Small intestine (tissue), 7 donors: ENCODE data around the gene VPS33A. TPM values are rescaled to one million over a fixed set of nuclear protein-coding genes. Genes with fewer than 3 reads are reported as not detected.
A peak's percentile ranks its signal among the peaks of the same experiment; 100 is the strongest.

ENCODE experiments used
- DNase-seq, 2 donors: peaks; one replicate each; pipeline versions ENCODE4 v3.0.0 to v3.0.0-alpha.2; 2013
- FAIRE-seq: peaks from 2 replicates; lab custom pipeline; 2012; peaks lifted over from hg19 to GRCh38; lab: Jason Lieb, UNC
- H3K27ac ChIP-seq, 3 donors: one replicate each; pipeline ENCODE4 v1.5.1; 2013; ENCODE audit warnings: low read length in 2 of 3, mild to moderate bottlenecking in 2 of 3, control low read depth in 1 of 3, inconsistent platforms in 1 of 3, low read depth in 1 of 3, moderate library complexity in 1 of 3
- H3K27me3 ChIP-seq, 3 donors: one replicate each; pipeline ENCODE4 v1.6.1; 2013; ENCODE audit warnings: low read length in 3 of 3, inconsistent platforms in 1 of 3; ENCODE audit not compliant: control insufficient read depth in 3 of 3, insufficient read depth in 3 of 3
- H3K36me3 ChIP-seq, 3 donors: one replicate each; pipeline ENCODE4 v1.6.1; 2013; ENCODE audit warnings: low read length in 3 of 3, inconsistent platforms in 1 of 3, low read depth in 1 of 3, mild to moderate bottlenecking in 1 of 3, moderate library complexity in 1 of 3; ENCODE audit not compliant: control insufficient read depth in 3 of 3, insufficient read depth in 2 of 3
- H3K4me1 ChIP-seq, 3 donors: one replicate each; pipeline ENCODE4 v1.6.1; 2013; ENCODE audit warnings: low read length in 2 of 3, inconsistent platforms in 1 of 3, low read depth in 1 of 3, mild to moderate bottlenecking in 1 of 3, moderate library complexity in 1 of 3; ENCODE audit not compliant: control insufficient read depth in 3 of 3, insufficient read depth in 2 of 3
- H3K4me3 ChIP-seq, 3 donors: one replicate each; pipeline ENCODE4 v1.5.1; 2013; ENCODE audit warnings: low read length in 3 of 3, control low read depth in 1 of 3, inconsistent platforms in 1 of 3, low read depth in 1 of 3, mild to moderate bottlenecking in 1 of 3, moderate library complexity in 1 of 3
- H3K9me3 ChIP-seq, 2 donors: one replicate each; pipeline ENCODE4 v1.6.1; 2013; ENCODE audit warnings: low read depth in 1 of 2, low read length in 1 of 2; ENCODE audit not compliant: control insufficient read depth in 2 of 2, insufficient read depth in 1 of 2
- WGBS, 3 donors: extraction: QIAGEN DNeasy Blood & Tissue Kit; methylation state at CpG; one replicate each; pipeline ENCODE4 v1.1.7; 2013; 5-methylcytosine and 5-hydroxymethylcytosine counted together
- polyA plus RNA-seq, 4 donors: library from polyadenylated mRNA; stranded (reverse) in 3 of 4; unstranded in 1 of 4; fragments of 200-250 nt in 3 of 4; fragments of 120-200 nt in 1 of 4; gene quantifications; one replicate each; pipeline versions ENCODE4 v1.2.1 to v1.2.3, GENCODE V29; 2013
- donor health status: healthy with polysubstance abuse.
- donor health status: control.
- donor health status: control.
- donor health status: Bipolar disorder and iron deficiency.
- donor health status: healthy.

Gene VPS33A
- polyA plus RNA-seq, 4 donors, result 9.4 to 19.6 (median 16.6) TPM

DNA sequence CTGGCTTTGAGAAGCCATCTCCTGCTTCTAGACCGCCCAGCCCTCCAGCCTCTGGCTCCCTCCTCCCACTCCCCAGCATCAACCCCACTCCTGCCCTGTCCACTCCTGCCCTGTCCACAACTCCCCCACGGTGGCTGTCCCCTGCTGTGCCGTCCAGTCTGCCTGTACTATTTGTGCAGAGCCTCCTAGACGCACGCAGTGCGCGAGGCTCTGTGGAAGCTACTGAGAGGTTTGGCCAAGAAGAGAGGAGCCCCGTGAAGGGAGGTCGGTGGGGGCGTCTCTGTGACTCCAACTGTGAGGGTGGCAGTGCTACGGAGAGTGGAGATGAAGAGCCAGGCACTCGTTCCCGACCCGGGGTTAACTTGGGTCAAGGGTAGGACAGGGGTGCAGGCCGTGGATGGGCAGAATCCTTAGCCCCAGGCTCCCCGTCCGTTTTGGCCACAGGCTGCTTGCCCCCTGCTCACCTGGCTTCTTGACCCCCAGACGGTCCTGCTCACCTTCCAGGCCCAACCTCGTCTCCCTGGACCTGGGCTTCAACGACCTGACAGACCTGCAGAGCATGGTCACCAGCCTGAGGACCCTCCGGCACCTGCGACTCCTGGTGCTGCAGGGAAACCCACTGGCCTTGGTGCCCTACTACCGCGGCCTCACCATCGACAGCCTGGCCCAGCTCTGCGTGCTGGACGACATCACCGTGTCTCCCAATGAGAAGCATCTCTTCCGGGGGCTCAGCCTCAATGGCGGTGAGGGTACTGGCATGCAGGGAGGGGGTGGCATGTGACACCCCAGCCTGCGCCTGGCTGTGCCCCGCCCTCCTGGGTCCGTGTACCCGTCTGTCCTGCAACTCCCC is 76.4 kb downstream of the VPS33A start:
- no peak overlapping the region for H3K27ac ChIP-seq
- 86 to 89% (median 88%) methylated on average over 33 to 34 of the region's 34 CpGs for WGBS, 3 donors
- DNase-seq, result no peak

DNA sequence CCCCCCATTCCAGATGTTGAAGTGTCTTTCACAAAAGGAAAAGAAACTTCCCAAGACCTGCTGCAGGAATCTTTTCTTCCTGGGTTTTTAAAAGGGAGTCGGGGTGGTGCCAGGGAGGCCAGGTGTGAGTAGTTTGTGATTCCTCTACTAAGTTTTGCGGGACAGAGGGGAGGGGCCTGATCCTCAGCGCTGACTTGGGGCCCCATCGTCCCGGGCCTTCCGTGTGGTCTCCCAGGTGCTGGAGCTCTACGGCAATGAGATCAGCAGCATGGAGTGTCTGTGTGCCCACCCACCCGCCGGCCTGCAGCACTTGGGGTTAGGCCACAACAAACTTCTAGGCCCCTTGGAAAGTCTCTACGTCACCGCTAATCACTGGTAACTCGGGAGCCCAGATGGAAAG is 78.8 kb downstream of the VPS33A start:
- H3K36me3 ChIP-seq, result no peaks in the 10 kb centered on the region
- DNase-seq, result no peak
- H3K4me3 ChIP-seq, result no peak overlapping the region
- peaks cover 0 to 6% (median 0%) of the 10 kb centered on the region in 3 donors for H3K4me1 ChIP-seq
- H3K27ac ChIP-seq, result no peak overlapping the region
- FAIRE-seq, result no peak
- H3K9me3 ChIP-seq, result no peaks in the 10 kb centered on the region
- 76 to 88% (median 82%) methylated on average over 12 of the region's 12 CpGs for WGBS, 3 donors
- H3K27me3 ChIP-seq, result peaks cover 0 to 2% (median 0%) of the 10 kb centered on the region in 3 donors

More for the DNA sequence above, 76.4 kb downstream of the VPS33A start:
- Histone ChIP-seq H3K4me3 (no peak overlapping the region), H3K36me3 (no peaks in the 10 kb centered on the region), H3K27me3 (no peaks in the 10 kb centered on the region), H3K4me1 (no peaks in the 10 kb centered on the region), H3K9me3 (no peaks in the 10 kb centered on the region)
- FAIRE-seq, result no peak

DNA sequence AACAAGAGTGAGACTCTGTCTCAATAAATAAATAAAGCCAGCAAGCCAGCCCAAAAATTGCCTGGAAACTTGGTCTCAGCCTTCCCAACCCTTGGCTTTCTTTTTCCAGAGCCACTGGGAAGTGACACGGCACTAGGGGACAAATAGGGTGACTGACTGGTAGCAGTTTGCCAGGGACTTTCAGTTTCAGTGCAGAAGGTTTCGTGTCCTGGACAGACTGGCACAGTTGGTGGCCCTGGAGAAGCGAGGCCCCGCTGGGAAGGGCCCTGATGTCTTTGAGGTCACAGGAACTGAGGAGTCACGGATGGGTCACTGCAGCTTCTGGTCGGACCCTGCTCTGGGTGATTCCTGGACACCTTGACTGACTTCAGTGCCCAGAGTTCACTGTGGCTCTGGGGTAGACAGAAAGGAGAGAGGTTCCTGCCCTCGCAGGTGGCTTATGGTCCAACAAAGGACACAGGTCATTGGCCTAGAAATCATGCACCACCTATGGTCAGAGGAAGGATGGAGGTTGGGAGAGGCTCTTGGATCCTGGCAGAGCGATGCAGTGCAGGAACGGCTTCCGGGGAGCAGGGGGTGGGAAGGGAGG is 80.7 kb downstream of the VPS33A start:
- no peaks in the 10 kb centered on the region for H3K9me3 ChIP-seq
- FAIRE-seq, result no peak
- peak in 1 of 2 donors; percentile 29 for DNase-seq
- H3K36me3 ChIP-seq, result no peaks in the 10 kb centered on the region
- peaks cover 0 to 2% (median 0%) of the 10 kb centered on the region in 3 donors for H3K27me3 ChIP-seq
- H3K27ac ChIP-seq, result no peak overlapping the region
- H3K4me1 ChIP-seq, result peaks cover 0 to 7% (median 0%) of the 10 kb centered on the region in 3 donors
- H3K4me3 ChIP-seq, result no peak overlapping the region
- WGBS, 3 donors, result 61 to 77% (median 70%) methylated on average over 9 to 10 of the region's 10 CpGs

DNA sequence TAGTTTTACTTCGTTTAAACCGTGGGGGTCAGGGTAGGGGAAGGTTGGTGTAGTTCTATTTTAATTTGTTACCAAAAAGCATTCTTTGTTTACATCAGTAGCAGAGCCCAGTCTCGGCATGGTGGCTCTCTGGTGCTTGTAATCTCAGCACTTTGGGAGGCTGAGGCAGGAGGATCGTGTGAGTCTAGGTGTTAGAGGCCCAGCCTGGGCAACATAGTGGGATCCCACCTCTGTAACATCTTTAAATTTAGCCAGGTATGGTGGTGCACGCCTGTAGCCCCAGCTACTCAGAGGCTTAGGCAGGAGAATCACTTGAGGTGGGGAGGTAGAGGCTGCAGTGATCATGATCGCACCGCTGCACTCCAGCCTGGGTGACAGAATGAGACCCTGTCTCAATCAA is 81.2 kb downstream of the VPS33A start:
- peaks cover 0 to 7% (median 0%) of the 10 kb centered on the region in 3 donors for H3K4me1 ChIP-seq
- no peak for FAIRE-seq
- no peaks in the 10 kb centered on the region for H3K9me3 ChIP-seq
- H3K27me3 ChIP-seq, result peaks cover 0 to 2% (median 0%) of the 10 kb centered on the region in 3 donors
- DNase-seq, result no peak
- no peak overlapping the region for H3K4me3 ChIP-seq
- H3K36me3 ChIP-seq, result no peaks in the 10 kb centered on the region
- H3K27ac ChIP-seq, result no peak overlapping the region
- 88 to 96% (median 95%) methylated on average over 7 of the region's 7 CpGs for WGBS, 3 donors

DNA sequence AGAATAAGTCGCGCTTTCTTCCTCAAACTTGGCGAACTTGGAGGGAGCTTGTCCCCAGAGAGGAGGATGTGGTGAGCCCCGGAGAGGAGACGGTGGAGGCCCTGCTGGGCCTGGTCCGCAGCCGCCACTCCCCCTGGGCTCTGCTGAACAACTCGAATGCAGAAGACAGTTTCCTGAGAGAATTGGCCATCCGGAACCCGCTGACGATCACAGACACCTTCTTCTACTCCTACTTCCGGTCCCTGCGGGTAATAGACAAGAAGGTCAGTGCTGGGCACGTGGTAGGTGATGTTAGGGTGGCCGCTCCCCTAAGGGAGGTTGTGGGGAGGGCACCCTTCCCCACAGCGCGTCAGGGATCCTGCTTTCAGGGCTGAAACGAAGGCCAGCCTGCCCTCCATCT is 81.8 kb downstream of the VPS33A start:
- WGBS, 3 donors, result 74 to 86% (median 85%) methylated on average over 18 of the region's 18 CpGs
- H3K4me1 ChIP-seq, result peaks cover 0 to 7% (median 0%) of the 10 kb centered on the region in 3 donors
- no peaks in the 10 kb centered on the region for H3K9me3 ChIP-seq
- DNase-seq (no peak), FAIRE-seq (no peak)
- H3K36me3 ChIP-seq, result no peaks in the 10 kb centered on the region
- peaks cover 0 to 2% (median 0%) of the 10 kb centered on the region in 3 donors for H3K27me3 ChIP-seq
- H3K27ac ChIP-seq, result no peak overlapping the region
- H3K4me3 ChIP-seq, result no peak overlapping the region

DNA sequence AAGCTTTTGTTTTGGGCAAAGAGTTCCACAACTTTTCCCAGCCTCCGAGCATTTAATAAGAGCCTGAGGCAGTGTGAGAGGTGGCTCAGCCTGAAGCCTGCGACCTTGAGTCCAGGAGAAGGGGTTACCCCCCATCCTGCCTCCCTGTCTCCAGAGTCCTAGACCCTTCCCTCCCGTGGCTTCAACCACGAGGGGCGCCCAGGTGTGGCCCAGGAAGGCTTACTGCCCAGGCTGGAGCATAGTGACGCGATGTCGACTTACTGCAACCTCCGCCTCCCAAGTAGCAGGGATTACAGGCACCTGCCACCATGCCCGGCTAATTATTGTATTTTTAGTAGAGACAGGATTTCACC is 82.7 kb downstream of the VPS33A start:
- H3K9me3 ChIP-seq, result no peaks in the 10 kb centered on the region
- H3K27me3 ChIP-seq, result peaks cover 0 to 2% (median 0%) of the 10 kb centered on the region in 3 donors
- H3K36me3 ChIP-seq, result no peaks in the 10 kb centered on the region
- no peak for DNase-seq
- peak overlapping the region in 2 of 3 donors; percentile 4 to 63 for H3K4me3 ChIP-seq
- FAIRE-seq, result no peak
- WGBS, 3 donors, result 77 to 83% (median 82%) methylated on average over 10 of the region's 10 CpGs
- H3K4me1 ChIP-seq, result peaks cover 0 to 7% (median 0%) of the 10 kb centered on the region in 3 donors
- H3K27ac ChIP-seq, result no peak overlapping the region

DNA sequence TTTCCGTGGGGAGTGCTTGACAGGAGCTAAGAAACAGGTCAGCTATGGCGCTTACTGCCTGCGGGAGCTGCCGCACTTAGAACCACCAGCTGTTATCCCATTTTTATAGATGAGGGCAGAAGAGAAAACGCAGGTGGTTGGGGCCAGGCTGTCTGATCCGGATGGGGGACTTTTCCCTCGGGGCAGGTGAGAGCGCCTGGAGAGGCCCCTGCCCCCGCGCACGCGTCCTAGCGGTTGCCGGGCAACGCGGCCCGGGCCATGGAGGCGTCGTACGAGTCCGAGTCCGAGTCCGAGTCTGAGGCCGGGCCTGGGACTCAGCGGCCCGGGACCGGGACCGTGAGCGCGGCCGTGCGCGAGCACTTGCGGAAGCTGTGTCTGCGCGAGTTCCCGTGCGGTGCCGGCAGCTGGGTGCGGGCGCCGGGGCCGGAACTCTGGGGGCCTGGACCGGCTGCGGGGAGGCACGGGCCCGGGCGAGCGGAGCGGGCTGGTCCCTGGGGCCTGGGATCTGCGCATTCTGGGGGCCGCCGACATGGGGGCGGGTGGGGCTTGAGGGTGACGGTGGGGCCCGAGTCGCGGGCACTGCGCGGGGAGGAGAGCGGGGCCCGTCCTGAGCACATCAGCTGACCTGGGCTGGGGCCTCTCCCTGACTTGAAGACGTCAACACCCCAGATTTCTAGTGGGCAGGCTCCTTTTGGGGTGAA is 83.3 kb downstream of the VPS33A start, which contains the start of gene LRRC43:
LRRC43 (plus strand) TSS at position 237 of the 701 bp plus-strand sequence; CDS start at position 259, 22 bp downstream.
- WGBS, 3 donors, result 1 to 3% (median 2%) methylated on average over 46 to 63 of the region's 63 CpGs
- FAIRE-seq, result no peak
- H3K36me3 ChIP-seq, result no peaks in the 10 kb centered on the region
- H3K27ac ChIP-seq, result peak within 1 kb of the TSS in 1 of 3 donors; percentile 38
- H3K4me3 ChIP-seq, result peak within 1 kb of the TSS in 2 of 3 donors; percentile 4 to 63
- H3K27me3 ChIP-seq, result peaks cover 0 to 2% (median 0%) of the 10 kb centered on the region in 3 donors
- peak; percentile 68 to 89 for DNase-seq
- H3K4me1 ChIP-seq, result peaks cover 0 to 7% (median 0%) of the 10 kb centered on the region in 3 donors
- H3K9me3 ChIP-seq, result no peaks in the 10 kb centered on the region
